GM19467 (cell line): ENCODE data around the gene UBQLN3.

ENCODE experiments used
- ATAC-seq: cut with Tn5 transposase; IDR thresholded peaks from one replicate; pipeline ENCODE4 v1.9.1; 2021; ENCODE audit warnings: mild to moderate bottlenecking, moderate library complexity; ENCODE audit not compliant: unreplicated experiment

Gene UBQLN3

GRCh38 chr11:5509803-5510202 is at the start of gene UBQLN3:
TSS of gene UBQLN3 (minus strand) at chr11:5509957. CDS start at chr11:5509558, 399 bp downstream.
- no peak for ATAC-seq

- no peak for ATAC-seq
These were observed 48.0 kb upstream of the UBQLN3 start for GRCh38 chr11:5557751-5558150.

GRCh38 chr11:5556596-5557188 is 46.9 kb upstream of the UBQLN3 start:
- no peak for ATAC-seq

GRCh38 chr11:5553343-5553742 is 43.6 kb upstream of the UBQLN3 start:
- ATAC-seq: no peak

- no peak for ATAC-seq
These were observed 40.8 kb upstream of the UBQLN3 start for GRCh38 chr11:5550440-5551095.

GRCh38 chr11:5548440-5548839 is 38.7 kb upstream of the UBQLN3 start, which contains the start of gene OR52H1:
TSS of gene OR52H1 (minus strand) at chr11:5548540. CDS start at chr11:5545505, 3,035 bp downstream.
- ATAC-seq: no peak

- ATAC-seq: peak; percentile 82
These were observed 38.2 kb upstream of the UBQLN3 start for GRCh38 chr11:5547982-5548381.

- no peak for ATAC-seq
These were observed 36.7 kb upstream of the UBQLN3 start for GRCh38 chr11:5546457-5546856.

GRCh38 chr11:5541427-5541826 is 31.7 kb upstream of the UBQLN3 start:
- ATAC-seq: no peak

- ATAC-seq: no peak
These were observed 26.7 kb upstream of the UBQLN3 start for GRCh38 chr11:5536482-5536881.

GRCh38 chr11:5534046-5534445 is 24.3 kb upstream of the UBQLN3 start:
- no peak for ATAC-seq

GRCh38 chr11:5531053-5531831 is 21.5 kb upstream of the UBQLN3 start:
- no peak for ATAC-seq

- no peak for ATAC-seq
These were observed 18.7 kb upstream of the UBQLN3 start for GRCh38 chr11:5528495-5528894.

- no peak for ATAC-seq
These were observed 18.0 kb upstream of the UBQLN3 start for GRCh38 chr11:5527716-5528115.

- ATAC-seq: no peak
These were observed 15.0 kb upstream of the UBQLN3 start for GRCh38 chr11:5524756-5525155.

- no peak for ATAC-seq
These were observed 12.6 kb upstream of the UBQLN3 start for GRCh38 chr11:5522308-5522707.

GRCh38 chr11:5521540-5521939 is 11.8 kb upstream of the UBQLN3 start:
- ATAC-seq: no peak

GRCh38 chr11:5516599-5516998 is 6.8 kb upstream of the UBQLN3 start, which contains the start of gene UBQLNL:
TSS of gene UBQLNL (minus strand) at chr11:5516699. CDS start at chr11:5516441, 258 bp downstream.
- no peak for ATAC-seq

- no peak for ATAC-seq
These were observed 5.1 kb upstream of the UBQLN3 start for GRCh38 chr11:5514841-5515240.

- no peak for ATAC-seq
These were observed 1.2 kb downstream of the UBQLN3 start for GRCh38 chr11:5508605-5509004.

GRCh38 chr11:5507933-5508305 is 1.8 kb downstream of the UBQLN3 start:
- ATAC-seq: no peak
